NCI-H345 treated with DMSO at 0.1 percent for 48 hours (cell line): Measurements from ENCODE around the gene CCDC141.
"Not testable (repeated sequence)": the region's sequence is repeated elsewhere in the genome, so short reads cannot be mapped to it uniquely, and the experiment has no call there.

Experiments used
- DNase-seq: peaks from one replicate; lab custom pipeline; 2025; ENCODE audit not compliant: unreplicated experiment; lab: John Stamatoyannopoulos, UW

CCDC141 gene, protein sequence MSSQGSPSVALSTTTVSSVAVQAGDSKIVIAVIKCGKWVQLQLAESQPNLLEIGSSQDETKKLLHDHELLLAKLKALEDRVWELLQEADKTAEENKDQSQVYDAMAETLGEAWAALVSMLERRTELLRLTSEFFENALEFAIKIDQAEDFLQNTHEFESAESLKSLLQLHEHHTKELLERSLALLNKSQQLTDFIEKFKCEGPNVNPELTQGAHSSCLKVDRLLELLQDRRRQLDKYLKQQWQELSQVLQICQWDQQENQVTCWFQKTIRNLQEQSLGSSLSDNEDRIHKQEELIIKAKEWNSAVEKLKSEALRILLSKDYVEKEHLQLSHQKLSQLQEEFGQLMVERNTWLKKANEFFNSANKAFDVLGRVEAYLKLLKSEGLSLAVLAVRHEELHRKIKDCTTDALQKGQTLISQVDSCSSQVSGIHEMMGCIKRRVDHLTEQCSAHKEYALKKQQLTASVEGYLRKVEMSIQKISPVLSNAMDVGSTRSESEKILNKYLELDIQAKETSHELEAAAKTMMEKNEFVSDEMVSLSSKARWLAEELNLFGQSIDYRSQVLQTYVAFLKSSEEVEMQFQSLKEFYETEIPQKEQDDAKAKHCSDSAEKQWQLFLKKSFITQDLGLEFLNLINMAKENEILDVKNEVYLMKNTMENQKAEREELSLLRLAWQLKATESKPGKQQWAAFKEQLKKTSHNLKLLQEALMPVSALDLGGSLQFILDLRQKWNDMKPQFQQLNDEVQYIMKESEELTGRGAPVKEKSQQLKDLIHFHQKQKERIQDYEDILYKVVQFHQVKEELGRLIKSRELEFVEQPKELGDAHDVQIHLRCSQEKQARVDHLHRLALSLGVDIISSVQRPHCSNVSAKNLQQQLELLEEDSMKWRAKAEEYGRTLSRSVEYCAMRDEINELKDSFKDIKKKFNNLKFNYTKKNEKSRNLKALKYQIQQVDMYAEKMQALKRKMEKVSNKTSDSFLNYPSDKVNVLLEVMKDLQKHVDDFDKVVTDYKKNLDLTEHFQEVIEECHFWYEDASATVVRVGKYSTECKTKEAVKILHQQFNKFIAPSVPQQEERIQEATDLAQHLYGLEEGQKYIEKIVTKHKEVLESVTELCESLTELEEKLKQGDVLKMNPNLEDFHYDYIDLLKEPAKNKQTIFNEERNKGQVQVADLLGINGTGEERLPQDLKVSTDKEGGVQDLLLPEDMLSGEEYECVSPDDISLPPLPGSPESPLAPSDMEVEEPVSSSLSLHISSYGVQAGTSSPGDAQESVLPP (N-terminal part only)

DNA sequence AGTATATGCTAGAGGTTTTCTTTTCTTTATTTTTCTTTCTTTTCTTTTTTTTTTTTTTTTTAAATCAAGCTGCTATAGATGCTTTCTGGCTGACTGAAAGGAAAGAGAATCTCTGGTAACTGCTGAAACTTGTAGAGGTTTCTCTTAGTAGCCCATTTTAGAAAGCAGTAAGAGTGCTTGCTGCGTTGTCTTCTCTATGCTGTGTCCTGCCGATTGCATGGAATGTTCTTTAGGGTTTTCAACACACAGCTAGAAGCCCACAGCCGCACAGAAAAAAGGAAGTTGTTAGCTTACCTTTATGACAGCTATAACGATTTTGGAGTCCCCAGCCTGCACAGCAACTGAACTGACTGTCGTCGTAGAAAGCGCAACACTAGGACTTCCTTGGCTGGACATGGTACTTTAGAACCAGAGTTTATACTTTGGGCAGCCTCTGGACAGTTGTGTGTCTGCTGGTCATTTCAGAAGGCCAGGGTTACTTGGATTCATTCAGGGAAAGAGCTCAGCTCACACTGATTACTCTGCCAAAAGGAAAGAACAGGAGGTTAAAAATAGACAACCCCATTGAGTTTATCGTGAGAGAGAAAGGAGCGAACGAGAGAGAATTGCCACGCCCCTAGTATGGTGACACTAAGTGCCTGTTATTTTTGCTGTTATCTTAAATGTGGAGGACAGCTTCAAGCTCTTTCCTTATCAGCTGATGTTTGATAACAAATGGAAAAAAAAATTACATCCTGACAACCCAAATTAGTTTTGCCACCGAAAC lies at the start of gene CCDC141:
TSS of gene CCDC141 (minus strand) at position 592 of the 766 bp plus-strand sequence. CDS start at position 396, 196 bp downstream.
- DNase-seq = no peak

DNA sequence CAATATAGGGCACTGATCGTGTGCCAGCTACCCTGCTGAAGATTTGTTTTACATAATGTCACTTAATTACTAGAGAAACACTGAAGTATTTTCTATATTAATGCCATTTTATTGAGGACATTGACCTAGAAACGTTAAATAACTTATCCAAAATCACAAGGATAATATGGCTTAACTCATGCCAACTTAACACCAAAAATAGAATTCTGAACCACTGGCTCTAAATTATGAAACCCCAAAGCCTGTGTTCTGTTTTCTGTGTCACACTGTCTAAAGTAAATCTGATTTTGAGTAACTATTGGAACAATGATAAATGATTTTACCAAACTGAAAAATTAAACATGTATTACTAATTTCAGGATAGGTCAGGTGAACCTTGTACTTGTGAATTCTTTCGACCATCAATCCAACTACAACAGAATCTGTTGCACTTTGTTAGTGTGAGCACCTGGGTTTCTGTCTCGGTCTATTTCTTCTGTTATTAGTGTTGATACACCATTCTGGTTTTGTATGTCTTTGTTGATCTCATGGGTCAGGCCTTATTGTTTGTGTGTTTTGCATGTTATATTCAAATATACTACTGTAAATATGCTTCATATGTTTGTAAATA lies 48.2 kb upstream of the CCDC141 start:
- no peak for DNase-seq

DNA sequence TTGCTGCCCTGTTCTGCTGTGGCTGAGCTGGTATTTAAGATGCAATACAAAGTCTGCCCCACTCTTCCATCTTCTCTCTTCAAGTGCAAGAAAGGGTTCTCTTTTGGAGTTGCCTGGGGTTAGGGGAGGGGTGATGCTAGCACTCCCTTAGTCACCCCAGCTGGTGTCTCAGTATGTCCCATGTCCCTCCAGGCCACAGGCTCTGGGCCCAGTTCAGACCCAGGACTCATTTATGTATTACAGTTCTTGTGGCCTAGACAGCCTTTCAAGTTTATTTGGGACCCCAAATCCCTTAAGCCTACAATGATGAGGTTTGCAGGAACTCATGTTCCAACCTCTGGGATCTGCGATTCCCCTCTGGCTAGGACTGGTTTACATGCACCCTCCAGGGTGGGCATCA lies 47.2 kb upstream of the CCDC141 start:
- no peak for DNase-seq

DNA sequence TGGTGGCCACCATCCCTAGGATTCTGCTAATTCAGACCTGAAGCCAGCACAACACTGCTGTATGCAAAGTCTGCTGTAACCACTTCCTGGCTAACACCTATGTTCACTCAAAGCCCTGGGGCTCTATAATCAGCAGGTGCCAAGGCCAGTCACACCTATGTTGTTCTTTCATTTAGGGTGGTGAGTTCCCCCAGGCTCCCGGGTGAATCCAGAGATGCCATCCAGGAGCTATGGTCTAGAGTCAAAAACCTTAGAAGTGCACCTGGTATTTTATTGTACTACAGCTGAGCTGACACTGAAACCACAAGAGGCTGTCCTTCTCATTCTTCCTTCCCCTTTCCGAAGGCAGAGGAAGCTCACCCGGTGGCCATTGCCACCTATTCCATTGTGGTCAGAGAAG lies 46.2 kb upstream of the CCDC141 start:
- peak; percentile 24 for DNase-seq

DNA sequence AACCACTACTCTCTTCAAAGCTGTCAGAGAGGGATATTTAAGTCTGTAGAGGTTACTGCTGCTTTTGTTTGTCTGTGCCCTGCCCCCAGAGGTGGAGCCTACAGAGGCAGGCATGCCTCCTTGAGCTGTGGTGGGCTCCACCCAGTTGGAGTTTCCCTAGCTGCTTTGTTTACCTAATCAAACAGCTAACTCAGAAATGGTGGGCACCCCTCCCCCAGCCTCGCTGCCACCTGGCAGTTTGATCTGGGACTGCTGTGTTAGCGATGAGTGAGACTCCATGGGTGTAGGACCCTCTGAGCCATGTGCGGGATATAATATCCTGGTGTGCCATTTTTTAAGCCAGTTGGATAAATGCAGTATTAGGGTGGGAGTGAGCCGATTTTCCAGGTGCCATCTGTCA lies 43.0 kb upstream of the CCDC141 start:
- not testable (repeated sequence) for DNase-seq

DNA sequence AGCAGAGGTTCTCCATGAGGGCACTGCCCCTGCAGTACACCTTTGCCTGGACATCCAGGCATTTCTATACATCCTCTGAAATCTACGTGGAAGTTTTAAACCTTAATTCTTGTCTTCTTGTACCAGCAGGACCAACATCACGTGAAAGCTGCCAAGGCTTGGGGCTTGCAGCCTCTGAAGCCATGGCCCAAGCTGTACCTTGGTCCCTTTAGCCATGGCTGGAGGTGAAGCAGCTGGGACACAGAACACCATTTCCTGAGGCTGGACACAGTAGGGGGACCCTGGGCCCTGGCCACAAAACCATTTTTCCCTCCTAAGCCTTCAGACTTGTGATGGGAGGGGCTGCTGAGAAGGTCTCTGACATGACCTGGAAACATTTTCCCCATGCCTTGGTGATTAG lies 32.8 kb upstream of the CCDC141 start:
- no peak for DNase-seq

DNA sequence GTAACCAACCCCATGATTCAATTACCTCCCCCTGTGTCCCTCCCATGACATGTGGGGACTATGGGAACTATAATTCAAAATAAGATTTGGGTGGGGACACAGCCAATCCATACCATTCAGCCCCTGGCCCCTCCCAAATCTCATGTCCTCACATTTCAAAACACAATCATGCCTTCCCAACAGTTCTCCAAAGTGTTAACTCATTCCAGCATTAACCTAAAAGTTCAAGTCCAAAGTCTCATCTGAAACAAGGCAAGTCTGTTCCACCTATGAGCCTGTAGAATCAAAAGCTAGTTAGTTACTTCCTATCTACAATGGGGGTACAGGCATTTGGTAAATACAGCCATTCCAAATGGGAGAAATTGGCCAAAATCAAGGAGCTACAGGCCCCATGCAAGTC lies 32.0 kb upstream of the CCDC141 start:
- no peak for DNase-seq

DNA sequence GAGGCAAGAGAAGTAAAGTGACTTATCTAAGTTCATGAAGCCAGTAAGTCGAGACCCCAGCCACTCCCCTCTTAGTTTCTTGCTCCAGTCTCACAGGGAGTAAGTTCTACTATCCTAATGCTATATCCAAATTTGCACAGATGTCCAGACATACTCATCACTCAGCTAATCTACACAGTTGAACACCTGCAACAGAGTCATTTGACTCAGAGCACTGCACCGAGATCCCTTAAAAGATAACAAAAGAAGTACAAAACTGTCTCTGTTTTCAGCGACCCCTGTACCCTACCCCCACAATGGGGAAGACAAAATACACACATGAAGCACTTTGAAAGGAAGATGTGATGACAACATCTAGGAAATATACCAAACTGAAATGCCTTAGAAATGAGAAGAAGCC lies 22.6 kb upstream of the CCDC141 start:
- no peak for DNase-seq

DNA sequence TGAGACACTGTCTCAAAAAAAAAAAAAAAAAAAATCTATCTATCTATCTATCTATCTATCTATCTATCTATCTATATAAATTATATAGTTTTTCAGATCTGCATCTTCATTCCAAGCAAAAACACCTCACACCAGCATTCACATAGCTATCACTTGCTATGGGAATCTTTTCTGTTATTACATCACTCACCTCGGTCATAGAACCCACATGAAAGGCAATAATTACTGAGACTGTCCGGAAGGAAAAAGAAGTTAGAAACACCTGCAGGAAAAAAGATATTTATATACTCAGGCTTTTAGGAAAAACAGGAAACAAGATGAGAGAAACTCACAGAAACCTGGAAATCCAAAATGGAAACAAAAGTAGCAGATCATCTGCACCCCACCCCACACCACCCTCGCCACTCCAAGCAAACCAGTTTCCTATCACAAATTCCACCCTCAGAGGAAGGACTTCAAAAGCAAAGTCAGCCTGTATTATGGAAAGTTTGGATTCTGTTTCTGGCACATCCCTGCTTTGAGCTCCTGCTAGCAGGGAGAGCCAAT lies 21.9 kb upstream of the CCDC141 start:
- no peak for DNase-seq

DNA sequence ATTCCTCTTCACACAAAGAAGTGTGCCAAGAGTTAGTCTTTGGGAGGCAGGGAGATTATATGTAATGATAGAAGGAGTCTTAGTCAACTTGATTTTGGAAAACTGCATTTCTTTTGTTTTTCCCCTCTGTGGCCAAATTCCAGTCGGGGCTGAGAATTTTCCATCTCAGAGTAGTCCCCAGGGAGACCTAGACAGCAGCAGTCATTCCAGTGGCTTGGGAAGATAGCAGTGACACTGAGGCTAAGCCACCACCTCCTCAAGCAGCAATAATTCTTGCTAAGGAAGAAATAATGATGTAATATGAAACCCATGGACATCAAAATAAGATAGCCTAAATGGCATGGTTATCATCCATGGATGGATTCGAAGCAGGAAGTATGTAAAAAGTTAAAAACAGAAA lies 21.0 kb upstream of the CCDC141 start:
- DNase-seq = no peak

DNA sequence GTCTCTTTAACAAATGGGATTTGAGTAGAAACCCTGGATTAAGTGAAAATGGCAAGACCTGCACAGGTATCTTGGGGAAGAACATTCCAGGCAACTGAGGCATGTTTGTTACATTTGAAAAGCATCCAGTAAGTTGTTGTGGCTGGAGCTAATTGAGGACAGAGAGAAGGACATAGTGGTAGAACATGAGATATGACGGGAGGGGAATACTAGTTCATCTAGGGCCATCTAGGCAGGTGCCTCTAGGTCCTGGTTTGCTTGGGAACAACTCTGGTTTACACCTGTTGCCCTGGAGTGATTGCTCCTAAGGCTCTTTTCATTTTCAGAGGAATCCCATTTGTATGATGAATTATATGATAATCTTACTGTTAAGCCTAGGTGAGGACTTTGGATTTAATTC lies 19.7 kb upstream of the CCDC141 start:
- DNase-seq = no peak

DNA sequence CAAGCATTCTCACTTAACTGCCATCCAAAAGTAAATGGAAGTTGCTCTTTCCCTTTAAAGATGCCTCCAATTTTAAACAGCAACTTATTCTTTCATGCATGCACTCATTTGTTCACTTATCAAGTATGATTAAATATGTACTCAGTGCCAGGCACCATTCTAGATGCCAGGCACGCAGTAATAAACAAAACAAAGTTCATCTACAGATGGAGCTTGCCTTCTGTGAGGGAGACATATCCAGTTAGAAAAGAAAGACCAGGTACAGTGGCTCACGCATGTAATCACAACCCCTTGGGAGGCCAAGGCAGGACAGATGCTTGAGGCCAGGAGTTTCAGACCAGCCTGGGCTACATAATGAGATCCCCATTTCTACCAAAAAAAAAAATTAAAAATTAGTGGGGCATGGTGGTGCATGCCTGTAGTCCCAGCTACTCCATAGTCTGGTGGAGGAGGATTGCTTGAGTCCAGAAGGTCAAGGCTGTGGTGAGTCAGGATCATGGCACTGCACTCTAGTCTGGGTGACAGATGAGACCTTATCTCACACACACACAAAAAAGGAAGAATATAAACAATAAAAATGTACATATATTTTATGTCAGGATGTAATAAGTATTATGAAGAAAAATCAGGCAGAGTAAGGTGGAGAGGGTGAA lies 19.2 kb upstream of the CCDC141 start:
- no peak for DNase-seq

DNA sequence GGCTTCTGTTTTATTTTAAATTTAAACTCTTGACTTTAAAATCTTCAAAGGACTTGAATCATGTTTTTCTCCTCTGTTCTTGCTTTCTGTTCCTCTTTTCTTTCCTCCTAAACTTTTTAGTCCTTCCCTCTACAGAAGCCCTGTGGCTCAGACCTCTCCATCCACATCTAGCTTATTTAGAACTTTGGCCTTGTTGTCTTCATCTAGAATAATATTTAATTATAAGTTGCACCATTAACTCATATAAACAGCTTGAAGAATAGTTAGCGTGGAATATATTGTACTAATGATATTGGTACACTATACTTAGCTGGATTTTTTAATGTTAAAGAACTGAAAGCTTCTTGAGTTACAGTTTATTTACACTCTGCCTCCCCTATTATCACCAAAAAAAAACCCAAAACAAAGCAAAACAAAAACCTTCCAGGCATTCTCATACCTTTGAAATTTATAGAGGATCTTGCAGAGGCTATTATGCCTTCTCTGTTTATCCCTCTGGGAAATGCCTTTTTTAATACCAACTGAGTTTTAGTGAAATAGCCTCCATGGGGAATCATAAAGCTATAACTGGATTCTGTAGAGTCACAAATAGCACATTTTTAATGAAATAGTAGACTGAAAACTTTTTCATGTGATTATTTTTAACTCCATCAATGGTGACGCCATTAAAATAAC lies 9.2 kb upstream of the CCDC141 start:
- DNase-seq = no peak

DNA sequence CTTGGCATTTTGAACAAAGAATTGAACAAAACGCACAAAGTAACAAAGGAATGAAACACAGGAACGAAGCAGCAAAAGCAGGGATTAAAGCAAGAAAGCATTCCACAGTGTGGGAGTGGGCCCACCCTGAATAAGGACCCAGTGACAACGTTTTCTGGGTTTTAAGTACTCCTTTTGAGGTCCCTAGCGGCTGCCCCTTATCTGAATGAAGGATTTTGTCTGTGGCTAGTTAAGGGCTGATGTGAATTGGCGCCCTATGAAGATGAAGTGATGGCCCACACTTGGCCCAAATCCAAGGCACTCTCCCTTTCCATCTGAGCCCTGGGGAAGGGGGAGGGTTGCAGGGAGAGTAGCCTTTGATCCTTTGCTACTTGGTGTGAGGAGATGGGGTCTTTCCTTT lies 7.8 kb upstream of the CCDC141 start:
- DNase-seq = no peak

DNA sequence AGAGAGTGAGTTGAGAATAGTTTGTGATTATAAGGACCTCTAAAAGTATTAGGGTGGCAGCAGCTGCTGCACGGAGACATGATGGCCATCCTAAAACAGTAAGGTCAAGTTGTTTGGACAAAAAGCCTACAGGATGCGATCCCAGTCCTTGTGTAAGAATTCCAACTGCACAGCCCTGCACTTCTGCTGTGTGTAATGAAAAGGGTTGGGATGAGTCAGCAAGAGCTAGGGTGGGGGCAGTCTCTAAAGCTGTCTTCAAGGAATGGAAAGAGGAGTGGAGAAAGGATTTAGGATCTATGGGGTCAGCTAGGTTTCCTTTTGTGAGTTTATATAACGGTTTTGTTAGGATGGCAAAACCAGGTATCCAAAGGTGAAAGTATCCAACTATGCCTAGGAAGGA lies 3.6 kb upstream of the CCDC141 start:
- not testable (repeated sequence) for DNase-seq

DNA sequence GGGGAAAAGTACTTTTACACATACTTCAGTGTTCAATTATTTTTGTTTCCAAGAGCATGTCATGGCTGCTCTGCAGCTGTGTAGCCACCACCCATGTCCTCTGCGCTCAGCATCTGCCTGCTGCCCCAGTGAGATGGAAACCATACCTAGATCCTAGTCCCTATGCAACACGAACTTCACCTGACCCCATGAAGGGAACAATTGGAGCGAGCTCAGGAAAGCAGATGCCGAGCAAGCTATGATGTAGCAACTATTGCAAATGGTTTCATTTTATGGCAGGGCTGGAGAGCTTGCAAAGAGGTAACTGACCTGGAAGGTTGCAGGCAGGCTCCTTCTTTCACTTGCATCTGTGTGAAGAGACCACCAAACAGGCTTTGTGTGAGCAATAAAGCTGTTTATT lies 1.3 kb upstream of the CCDC141 start:
- DNase-seq = no peak

DNA sequence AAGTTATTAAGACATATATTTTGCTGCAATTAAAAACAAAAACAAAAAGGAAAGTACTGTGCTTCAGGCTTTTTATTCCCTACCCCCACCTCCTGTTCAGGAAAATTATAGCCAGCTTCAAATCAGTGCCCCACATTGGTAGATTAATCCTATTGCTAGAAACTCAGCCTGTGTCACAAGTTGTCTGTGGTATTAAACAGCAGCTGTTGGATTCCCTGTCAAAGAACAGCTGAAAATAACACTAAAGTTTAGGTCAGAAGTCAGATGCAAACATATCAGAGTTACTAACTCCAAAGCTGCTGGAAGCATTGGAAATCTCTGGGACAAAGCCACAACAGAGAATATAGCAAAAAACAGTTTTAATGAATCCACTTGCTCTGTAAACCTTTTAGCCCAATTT lies 818 bp upstream of the CCDC141 start:
- DNase-seq = no peak

DNA sequence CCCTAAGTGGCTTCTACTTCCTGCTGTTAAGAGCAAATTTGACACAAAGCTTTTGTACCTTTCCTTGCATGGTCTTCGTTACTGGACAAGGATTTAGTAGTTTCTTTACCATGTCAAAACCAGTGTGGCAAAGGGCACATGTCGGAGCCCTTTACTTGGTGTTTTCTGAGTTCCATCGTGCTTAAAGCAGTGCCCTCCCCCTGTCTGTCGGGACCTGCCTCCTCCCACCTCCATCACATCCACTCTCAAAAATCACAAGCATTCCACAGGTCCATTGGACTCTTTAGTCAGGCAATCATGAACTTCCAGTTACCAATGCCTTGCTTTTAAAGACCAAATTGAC lies 763 bp downstream of the CCDC141 start:
- DNase-seq = no peak

DNA sequence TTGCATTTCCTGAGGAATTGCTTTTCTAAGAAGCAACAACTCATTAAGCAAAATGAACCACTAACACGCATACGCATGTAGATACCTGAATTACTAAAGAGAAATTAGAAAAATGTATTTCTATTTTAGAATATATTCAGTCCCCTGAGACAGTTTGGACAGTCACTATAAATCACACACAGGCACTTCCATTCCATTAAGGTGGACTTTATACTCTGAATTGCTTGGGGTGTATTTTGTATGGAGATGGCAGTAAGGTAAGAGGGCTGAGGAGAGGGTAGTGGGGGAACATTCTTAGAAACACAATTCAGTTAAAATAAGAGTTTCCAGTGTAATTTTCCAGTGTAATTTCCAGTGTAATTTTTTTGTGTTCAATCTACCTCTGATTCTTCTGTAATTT lies 1.8 kb downstream of the CCDC141 start:
- no peak for DNase-seq
